Endothelial cell of umbilical vein (primary cell): Measurements from ENCODE around the gene TXNDC2. TPM values are rescaled to one million over a fixed set of nuclear protein-coding genes. Genes with fewer than 3 reads are reported as not detected.

ENCODE experiments used
- BruUV-seq: library from RNA; stranded (reverse); fragments of 400-500 nt; replicated peaks from 2 replicates; lab custom pipeline; 2021; lab: Mats Ljungman, UMichigan
- CTCF ChIA-PET: fragments of 300-600, 350-600 bp; sonication (Branson Sonifier 250); formaldehyde crosslinking; loops from one replicate; lab custom pipeline; 2021; ENCODE audit warnings: antibody characterized with exemption, inconsistent platforms; lab: Charles Lee
- POLR2A ChIA-PET: fragments of 300-600, 350-600 bp; sonication (Branson Sonifier 250); formaldehyde crosslinking; loops from one replicate; lab custom pipeline; 2021; ENCODE audit warnings: antibody characterized with exemption, inconsistent platforms; lab: Charles Lee
- DNase-seq: peaks from one replicate; pipeline ENCODE4 v3.0.0-alpha.2; 2011; ENCODE audit warnings: low read depth, low spot score
- FAIRE-seq: peaks from 2 replicates; lab custom pipeline; 2011; peaks lifted over from hg19 to GRCh38; lab: Jason Lieb, UNC
- H2AFZ ChIP-seq: 2 replicates; pipeline ENCODE4 v1.6.0; 2012; ENCODE audit warnings: low read depth, low read length, control low read depth, inconsistent platforms
- H3K27ac ChIP-seq: 2 replicates; pipeline ENCODE4 v1.5.1; 2011; ENCODE audit warnings: low read depth, mild to moderate bottlenecking, control low read depth, low read length, moderate library complexity; ENCODE audit not compliant: insufficient read depth
- H3K27me3 ChIP-seq, 2 experiments: 2 replicates each; pipeline versions ENCODE4 v1.6.0 to v1.6.1; 2011; ENCODE audit warnings: low read length in 2 of 2, mixed read lengths in 1 of 2; ENCODE audit not compliant: control insufficient read depth in 2 of 2, insufficient read depth in 2 of 2
- H3K36me3 ChIP-seq, 2 experiments: 2 replicates in 1 of 2; 3 replicates in 1 of 2; pipeline ENCODE4 v1.5.1; 2011; ENCODE audit warnings: low read length in 2 of 2, mild to moderate bottlenecking in 1 of 2, moderate library complexity in 1 of 2; ENCODE audit not compliant: control insufficient read depth in 2 of 2, insufficient read depth in 2 of 2; ENCODE audit errors: extremely low read depth in 1 of 2
- H3K4me1 ChIP-seq: 3 replicates; pipeline ENCODE4 v1.5.1; 2011; ENCODE audit warnings: mild to moderate bottlenecking, low read length; ENCODE audit not compliant: control insufficient read depth, insufficient read depth; ENCODE audit errors: extremely low read depth
- H3K4me2 ChIP-seq: 2 replicates; pipeline ENCODE4 v1.6.1; 2011; ENCODE audit warnings: low read length, control low read depth, mixed read lengths; ENCODE audit not compliant: insufficient read depth
- H3K4me3 ChIP-seq, 3 experiments: fragments of 200-600 bp in 1 of 3; sonication (generic), shearing (Covaris generic) in 1 of 3; replicated peaks in 1 of 3; 2 replicates each; pipeline ENCODE4 v1.5.1; 2011 to 2016; ENCODE audit warnings: control low read depth in 3 of 3, low read length in 3 of 3, mild to moderate bottlenecking in 2 of 3, inconsistent platforms in 1 of 3, low read depth in 1 of 3, moderate library complexity in 1 of 3; ENCODE audit not compliant: insufficient read depth in 1 of 3
- H3K79me2 ChIP-seq: 2 replicates; pipeline ENCODE4 v1.6.0; 2012; ENCODE audit warnings: low read length, inconsistent platforms; ENCODE audit not compliant: control insufficient read depth, insufficient read depth
- H3K9ac ChIP-seq: replicated peaks from 2 replicates; pipeline ENCODE3; 2011; ENCODE audit warnings: low read length, control low read depth; ENCODE audit not compliant: insufficient read depth; ENCODE audit errors: extremely low read depth
- H3K9me1 ChIP-seq: replicated peaks from 3 replicates; pipeline ENCODE4 v1.6.0; 2011; ENCODE audit warnings: mild to moderate bottlenecking, low read length; ENCODE audit not compliant: control insufficient read depth, insufficient read depth; ENCODE audit errors: extremely low read depth
- H3K9me3 ChIP-seq: replicated peaks from 2 replicates; pipeline ENCODE4 v1.5.1; 2012; ENCODE audit warnings: low read length, inconsistent platforms; ENCODE audit not compliant: control insufficient read depth, insufficient read depth
- H4K20me1 ChIP-seq: replicated peaks from 2 replicates; pipeline ENCODE3; 2011; ENCODE audit warnings: mild to moderate bottlenecking, low read length; ENCODE audit not compliant: control insufficient read depth, insufficient read depth; ENCODE audit errors: extremely low read depth
- CTCF ChIP-seq, 2 donors: IDR thresholded peaks; 1 replicate in 1 of 2; 2 replicates in 1 of 2; pipeline ENCODE4 v1.5.1; 2011; ENCODE audit warnings: low read length in 2 of 2, mild to moderate bottlenecking in 2 of 2, moderate library complexity in 2 of 2, control low read depth in 1 of 2, inconsistent platforms in 1 of 2, low read depth in 1 of 2; ENCODE audit not compliant: insufficient read depth in 1 of 2; ENCODE audit errors: extremely low read depth in 1 of 2
- EZH2 ChIP-seq: IDR thresholded peaks from 2 replicates; pipeline ENCODE4 v1.6.1; 2012; ENCODE audit warnings: borderline replicate concordance, low read depth, mild to moderate bottlenecking, moderate library complexity, low read length, inconsistent platforms; ENCODE audit not compliant: severe bottlenecking
- FOS ChIP-seq: IDR thresholded peaks from 2 replicates; pipeline ENCODE4 v1.6.1; 2011; ENCODE audit warnings: mild to moderate bottlenecking, low read length, moderate library complexity, borderline replicate concordance; ENCODE audit not compliant: insufficient read depth
- GATA2 ChIP-seq: IDR thresholded peaks from 2 replicates; pipeline ENCODE4 v1.7.0; 2011; ENCODE audit warnings: low read depth, mild to moderate bottlenecking, moderate library complexity, mixed read lengths, low read length; ENCODE audit not compliant: insufficient read length, insufficient read depth
- JUN ChIP-seq: IDR thresholded peaks from 2 replicates; pipeline ENCODE4 v1.6.1; 2011; ENCODE audit warnings: borderline replicate concordance, low read depth; ENCODE audit not compliant: insufficient read length, insufficient read depth
- MAX ChIP-seq: IDR thresholded peaks from 2 replicates; pipeline ENCODE4 v1.6.1; 2011; ENCODE audit not compliant: insufficient read depth, insufficient read length
- MYC ChIP-seq: IDR thresholded peaks from one replicate; pipeline ENCODE4 v1.6.1; 2011; ENCODE audit warnings: mild to moderate bottlenecking, low read depth, low read length
- POLR2A ChIP-seq: IDR thresholded peaks from 2 replicates; pipeline ENCODE4 v1.6.1; 2012; ENCODE audit warnings: low read depth, mild to moderate bottlenecking, control low read depth, low read length
- POLR2AphosphoS5 ChIP-seq: IDR thresholded peaks from 2 replicates; pipeline ENCODE4 v1.6.1; 2012; ENCODE audit warnings: low read depth, mild to moderate bottlenecking, control low read depth, low read length, moderate library complexity; ENCODE audit not compliant: insufficient read depth
- dilution Hi-C: fragments of 300-500 bp; cut with MboI; formaldehyde crosslinking; loops from one replicate; pipeline ENCODE4 v1.15.0; 2019; ENCODE audit warnings: low sequenced_read_pairs; ENCODE audit not compliant: extremely low pct_ligation_motif_present
- intact Hi-C: fragments of 100-400 bp; cut with micrococcal nuclease; formaldehyde crosslinking; loops from one replicate; pipeline ENCODE4 v1.10.0; 2022
- polyA plus RNA-seq, 4 experiments: library from polyadenylated mRNA; depleted of rRNA in 3 of 4; stranded (reverse) in 3 of 4; unstranded in 1 of 4; fragments of >200 nt; gene quantifications; 2 replicates each; pipeline versions ENCODE4 v1.2.1 to v1.2.3, GENCODE V29; 2011 to 2012; ENCODE audit warnings: missing spikeins in 1 of 4
- total RNA-seq: library from RNA; stranded (reverse); gene quantifications from 2 replicates; pipeline ENCODE4 v1.2.3, GENCODE V29; 2021

Gene TXNDC2
- total and polyA plus RNA-seq, 2 donors (not counting 3 experiments of a cell fraction or from before 2014, with no cell fraction given) = 0.12 TPM; not detected in 1

GRCh38 chr18:9846162-9846925 lies 39.4 kb upstream of the TXNDC2 start:
- TF ChIP-seq GATA2 = no peak
- no peak overlapping the region for H2AFZ ChIP-seq
- no peaks in the 10 kb centered on the region for H3K27me3 ChIP-seq
- no TSS peak for BruUV-seq
- H3K9me1 ChIP-seq = no peaks in the 10 kb centered on the region
- no peaks in the 10 kb centered on the region for H3K79me2 ChIP-seq
- ChIA-PET POLR2A (interaction anchor here (0.7 kb wide), 1 partner anchor 70 kb away, joined by 3 read pairs; no protein-coding TSS in a partner anchor), CTCF (interaction anchor here (0.8 to 1.8 kb wide), 5 partner anchors 8 to 271 kb away, joined by 3 to 10 read pairs (median 4); no protein-coding TSS in a partner anchor)
- DNase-seq (peak; percentile 43), FAIRE-seq (peak; percentile 84)
- H3K27ac ChIP-seq = no peak overlapping the region
- H4K20me1 ChIP-seq = no peaks in the 10 kb centered on the region
- H3K9ac ChIP-seq = no peak overlapping the region
- intact Hi-C loops (no loop called here), dilution Hi-C loops (no loop called here)
- no peak overlapping the region for H3K4me3 ChIP-seq
- no peaks in the 10 kb centered on the region for H3K9me3 ChIP-seq
- no peaks in the 10 kb centered on the region for H3K36me3 ChIP-seq
- peaks cover 11% of the 10 kb centered on the region for H3K4me1 ChIP-seq
- no peak overlapping the region for H3K4me2 ChIP-seq

- no peak overlapping the region for H2AFZ ChIP-seq
- dilution Hi-C loops (no loop called here), intact Hi-C loops (no loop called here)
- H3K36me3 ChIP-seq = no peaks in the 10 kb centered on the region
- no peak overlapping the region for H3K9ac ChIP-seq
- H3K4me1 ChIP-seq = peaks cover 11% of the 10 kb centered on the region
- FAIRE-seq = no peak
- H3K9me3 ChIP-seq = no peaks in the 10 kb centered on the region
- H3K9me1 ChIP-seq = no peaks in the 10 kb centered on the region
- POLR2A ChIA-PET = no interaction called here
- no peaks in the 10 kb centered on the region for H3K79me2 ChIP-seq
- TF ChIP-seq POLR2AphosphoS5 = no peak
- no peak for TF ChIP-seq FOS
- no peak for TF ChIP-seq MYC
- TF ChIP-seq GATA2 = no peak
- TF ChIP-seq POLR2A = no peak
- no peak for TF ChIP-seq CTCF (IDR thresholded peaks at IDR 0.05; ENCODE audit: extremely low read depth in 1 of 2, insufficient read depth in 1 of 2, low read depth in 1 of 2, low read length in 2 of 2)
- TF ChIP-seq MAX = no peak
- no peak for TF ChIP-seq JUN
- TF ChIP-seq EZH2 = no peak
- no peaks in the 10 kb centered on the region for H3K27me3 ChIP-seq
- no peaks in the 10 kb centered on the region for H4K20me1 ChIP-seq
- no peak overlapping the region for H3K27ac ChIP-seq
- CTCF ChIA-PET = interaction anchor here (0.6 kb wide), 1 partner anchor 88 kb away, joined by 6 read pairs; no protein-coding TSS in a partner anchor
- no peak overlapping the region for H3K4me2 ChIP-seq
- no peak overlapping the region for H3K4me3 ChIP-seq
- no TSS peak for BruUV-seq
- no peak for DNase-seq
Observed at GRCh38 chr18:9848170-9848879, 37.4 kb upstream of the TXNDC2 start.
